Mucosa of descending colon (tissue), 3 donors: ENCODE results near the gene ATP5MC2. TPM values are rescaled to one million over a fixed set of nuclear protein-coding genes. Genes with fewer than 3 reads are reported as not detected.
"Not testable (repeated sequence)": the region's sequence is repeated elsewhere in the genome, so short reads cannot be mapped to it uniquely, and the experiment has no call there.

ENCODE experiments used
- ATAC-seq: fragments of 200-7000 bp; cut with Tn5 transposase; one replicate; pipeline ENCODE4 v1.9.1; 2020; ENCODE audit warnings: mild to moderate bottlenecking, moderate library complexity
- DNase-seq, 3 donors: peaks; one replicate each; pipeline ENCODE4 v3.0.0-alpha.2; 2020
- H3K36me3 ChIP-seq: fragments of 200-600 bp; one replicate; pipeline ENCODE4 v1.8.0; 2021; ENCODE audit warnings: low read depth, mild to moderate bottlenecking
- H3K4me1 ChIP-seq: fragments of 200-600 bp; one replicate; pipeline ENCODE4 v1.8.0; 2021; ENCODE audit warnings: low read depth, mild to moderate bottlenecking
- H3K4me3 ChIP-seq: fragments of 200-600 bp; one replicate; pipeline ENCODE4 v1.8.0; 2021; ENCODE audit warnings: mild to moderate bottlenecking
- H3K9me3 ChIP-seq: fragments of 200-600 bp; one replicate; pipeline ENCODE4 v1.8.0; 2021; ENCODE audit warnings: mild to moderate bottlenecking
- CTCF ChIP-seq: fragments of 200-600 bp; IDR thresholded peaks from one replicate; pipeline ENCODE4 v1.8.0; 2022; ENCODE audit warnings: antibody characterized with exemption, mild to moderate bottlenecking
- intact Hi-C, 2 donors: fragments of 100-400 bp; cut with DNase I in 1 of 2; cut with micrococcal nuclease in 1 of 2; formaldehyde crosslinking; loops; one replicate each; pipeline versions ENCODE4 v1.11.0 to v1.11.1; 2022; cut with DNase I, micrococcal nuclease
- total RNA-seq, 3 donors: library from RNA; stranded (reverse); fragmentation: NEBNext Ultra II Directional in 2 of 3; extraction: Animal tissue kit (Norgen Biotek cat#: 25700) in 2 of 3; gene quantifications; one replicate each; pipeline versions ENCODE4 v1.2.1 to v1.2.4, GENCODE V29; 2021 to 2023
- donor health status: DM: no; HTN: no; CAD: no; lungs with moderate emphysema.
- donor health status: DM: no; HTN: no; CAD: no.
- donor health status: DM: no; HTN: yes; CAD: no.

Gene ATP5MC2
- total RNA-seq, 3 donors from 2014 or later, result 328 to 354 (median 349) TPM

- no peaks in the 10 kb centered on the region for H3K9me3 ChIP-seq
- no peak for TF ChIP-seq CTCF
- no peaks in the 10 kb centered on the region for H3K4me1 ChIP-seq
- intact Hi-C loops, result no loop called here
- no peak for ATAC-seq
- no peaks in the 10 kb centered on the region for H3K36me3 ChIP-seq
- no peak overlapping the region for H3K4me3 ChIP-seq
- DNase-seq, result no peak
Observed at GRCh38 chr12:53688134-53688533, 12.3 kb upstream of the ATP5MC2 start.

- no peaks in the 10 kb centered on the region for H3K9me3 ChIP-seq
- DNase-seq (no peak), ATAC-seq (no peak)
- intact Hi-C loops, result no loop called here
- H3K36me3 ChIP-seq, result no peaks in the 10 kb centered on the region
- no peaks in the 10 kb centered on the region for H3K4me1 ChIP-seq
- no peak for TF ChIP-seq CTCF
- no peak overlapping the region for H3K4me3 ChIP-seq
Observed at GRCh38 chr12:53686436-53686835, 10.6 kb upstream of the ATP5MC2 start.

- H3K9me3 ChIP-seq, result no peaks in the 10 kb centered on the region
- intact Hi-C loops, result no loop called here
- TF ChIP-seq CTCF, result no peak
- H3K4me3 ChIP-seq, result no peak overlapping the region
- ATAC-seq (no peak), DNase-seq (no peak)
- H3K4me1 ChIP-seq, result no peaks in the 10 kb centered on the region
- no peaks in the 10 kb centered on the region for H3K36me3 ChIP-seq
Observed at GRCh38 chr12:53684654-53685220, 8.9 kb upstream of the ATP5MC2 start.

- Histone ChIP-seq H3K4me1 (no peaks in the 10 kb centered on the region), H3K9me3 (no peaks in the 10 kb centered on the region), H3K4me3 (no peak overlapping the region), H3K36me3 (no peaks in the 10 kb centered on the region)
- ATAC-seq, result no peak
- DNase-seq, result no peak
- TF ChIP-seq CTCF, result no peak
- intact Hi-C loops, result no loop called here
Observed at GRCh38 chr12:53683983-53684382, 8.1 kb upstream of the ATP5MC2 start.

- Histone ChIP-seq H3K4me1 (no peaks in the 10 kb centered on the region), H3K4me3 (no peak overlapping the region), H3K9me3 (no peaks in the 10 kb centered on the region), H3K36me3 (no peaks in the 10 kb centered on the region)
- no peak for DNase-seq
- no peak for ATAC-seq
- TF ChIP-seq CTCF, result no peak
- intact Hi-C loops, result no loop called here
Observed at GRCh38 chr12:53683494-53683893, 7.6 kb upstream of the ATP5MC2 start.

- intact Hi-C loops, H3K9me3 ChIP-seq, H3K4me3 ChIP-seq, DNase-seq, H3K36me3 ChIP-seq, ATAC-seq: not testable (repeated sequence)
- peaks cover 12% of the 10 kb centered on the region for H3K4me1 ChIP-seq
Observed at GRCh38 chr12:53680061-53680460, 4.2 kb upstream of the ATP5MC2 start.
